Astrocyte of the cerebellum (primary cell): ENCODE measurements around the gene ACTL7B.

Experiments used
- DNase-seq: peaks from one replicate; pipeline ENCODE4 v3.0.0-alpha.2; 2011; ENCODE audit warnings: low read depth
- H3K4me3 ChIP-seq: 2 replicates; pipeline ENCODE4 v1.5.1; 2011; ENCODE audit warnings: mild to moderate bottlenecking, low read depth, low read length, moderate library complexity
- CTCF ChIP-seq: IDR thresholded peaks from 2 replicates; pipeline ENCODE4 v1.5.1; 2012; ENCODE audit warnings: low read length, low read depth, moderate library complexity, mild to moderate bottlenecking; ENCODE audit errors: missing control alignments
- in situ Hi-C: cut with HindIII; loops from 2 replicates; pipeline ENCODE4 v1.10.0; 2017; ENCODE audit warnings: low sequenced_read_pairs

ACTL7B gene

GRCh38 chr9:108811944-108812343 is 43.8 kb downstream of the ACTL7B start:
- no peak for DNase-seq
- TF ChIP-seq CTCF: no peak
- no peak overlapping the region for H3K4me3 ChIP-seq
- in situ Hi-C loops: no loop called here

GRCh38 chr9:108809269-108809668 is 46.5 kb downstream of the ACTL7B start:
- in situ Hi-C loops: no loop called here
- H3K4me3 ChIP-seq: no peak overlapping the region
- no peak for TF ChIP-seq CTCF
- no peak for DNase-seq
